Body of pancreas (tissue), 4 donors: ENCODE measurements around the gene CEP162.
"Not testable (repeated sequence)": the region's sequence is repeated elsewhere in the genome, so short reads cannot be mapped to it uniquely, and the experiment has no call there.

ENCODE experiments used
- CTCF ChIP-seq, 7 experiments: fragments of 450-650 bp in 4 of 7; fragments of 200-600 bp in 3 of 7; sonication (generic) in 3 of 7; IDR thresholded peaks; one replicate each; pipeline ENCODE4 v1.5.1; 2016 to 2019; ENCODE audit warnings: antibody characterized with exemption in 7 of 7
- POLR2A ChIP-seq, 3 donors: fragments of 450-650 bp; IDR thresholded peaks; one replicate each; pipeline ENCODE4 v1.6.1; 2016; ENCODE audit warnings: antibody characterized with exemption in 3 of 3, mild to moderate bottlenecking in 2 of 3

DNA sequence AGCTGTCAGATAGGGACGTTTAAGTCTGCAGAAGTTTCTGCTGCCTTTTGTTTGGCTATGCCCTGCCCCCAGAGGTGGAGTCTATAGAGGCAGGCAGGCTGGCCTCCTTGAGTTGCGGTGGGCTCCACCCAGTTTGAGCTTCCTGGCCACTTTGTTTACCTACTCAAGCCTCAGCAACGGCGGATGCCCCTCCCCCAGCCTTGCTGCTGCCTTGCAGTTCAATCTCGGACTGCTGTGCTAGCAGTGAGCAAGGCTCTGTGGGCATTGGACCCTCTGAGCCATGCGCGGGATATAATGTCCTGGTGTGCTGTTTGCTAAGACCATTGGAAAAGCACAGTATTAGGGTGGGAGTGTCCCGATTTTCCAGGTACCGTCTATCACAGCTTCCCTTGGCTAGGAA lies 94.1 kb downstream of the CEP162 start:
- not testable (repeated sequence) for TF ChIP-seq CTCF, POLR2A (IDR thresholded peaks at IDR 0.05)
